ENCODE measurements around the gene LDLRAD2.

DNA sequence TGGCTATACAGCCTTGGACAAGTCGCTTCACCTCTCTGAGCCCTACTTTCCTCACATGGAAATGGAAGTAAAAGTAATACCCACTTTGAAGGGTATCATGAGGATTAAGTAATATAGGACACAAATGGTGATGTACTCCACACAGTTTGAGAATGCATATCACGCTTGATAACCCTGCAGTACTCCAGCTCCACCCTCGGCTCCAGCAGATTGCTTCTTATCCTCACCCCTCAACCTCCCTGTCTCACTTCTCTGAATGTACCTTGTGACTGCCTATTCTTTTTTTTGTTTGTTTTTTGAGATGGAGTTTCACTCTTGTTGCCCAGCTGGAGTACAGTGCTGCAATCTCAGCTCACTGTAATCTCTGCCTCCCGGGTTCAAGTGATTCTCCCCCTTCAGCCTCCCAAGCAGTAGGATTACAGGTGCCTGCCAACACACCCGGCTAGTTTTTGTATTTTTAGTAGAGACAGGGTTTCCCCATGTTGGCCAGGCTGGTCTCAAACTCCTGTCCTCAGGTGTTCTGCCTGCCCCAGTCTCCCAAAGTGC lies 55.5 kb downstream of the LDLRAD2 start:
- TF ChIP-seq, protein P1, sequence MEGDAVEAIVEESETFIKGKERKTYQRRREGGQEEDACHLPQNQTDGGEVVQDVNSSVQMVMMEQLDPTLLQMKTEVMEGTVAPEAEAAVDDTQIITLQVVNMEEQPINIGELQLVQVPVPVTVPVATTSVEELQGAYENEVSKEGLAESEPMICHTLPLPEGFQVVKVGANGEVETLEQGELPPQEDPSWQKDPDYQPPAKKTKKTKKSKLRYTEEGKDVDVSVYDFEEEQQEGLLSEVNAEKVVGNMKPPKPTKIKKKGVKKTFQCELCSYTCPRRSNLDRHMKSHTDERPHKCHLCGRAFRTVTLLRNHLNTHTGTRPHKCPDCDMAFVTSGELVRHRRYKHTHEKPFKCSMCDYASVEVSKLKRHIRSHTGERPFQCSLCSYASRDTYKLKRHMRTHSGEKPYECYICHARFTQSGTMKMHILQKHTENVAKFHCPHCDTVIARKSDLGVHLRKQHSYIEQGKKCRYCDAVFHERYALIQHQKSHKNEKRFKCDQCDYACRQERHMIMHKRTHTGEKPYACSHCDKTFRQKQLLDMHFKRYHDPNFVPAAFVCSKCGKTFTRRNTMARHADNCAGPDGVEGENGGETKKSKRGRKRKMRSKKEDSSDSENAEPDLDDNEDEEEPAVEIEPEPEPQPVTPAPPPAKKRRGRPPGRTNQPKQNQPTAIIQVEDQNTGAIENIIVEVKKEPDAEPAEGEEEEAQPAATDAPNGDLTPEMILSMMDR (conservative IDR thresholded peaks at IDR 0.05 in 1 of 2, IDR thresholded peaks at IDR 0.05 in 1 of 2; ENCODE audit: low read depth in 1 of 2, low read length in 2 of 2), result no peak
- TF ChIP-seq EZH2 (IDR thresholded peaks at IDR 0.05; ENCODE audit: low read length, missing control alignments), result no peak

All from fibroblast of lung (primary cell).